Skeletal muscle satellite cell (primary cell): ENCODE data around the gene SLC43A1.
"Not testable (repeated sequence)": the region's sequence is repeated elsewhere in the genome, so short reads cannot be mapped to it uniquely, and the experiment has no call there.

Experiments used
- H3K27me3 ChIP-seq: 2 replicates; pipeline ENCODE4 v1.7.0; 2013; ENCODE audit warnings: low read length; ENCODE audit not compliant: control insufficient read depth, insufficient read depth
- H3K36me3 ChIP-seq: 2 replicates; pipeline ENCODE4 v1.7.0; 2013; ENCODE audit warnings: mild to moderate bottlenecking, control low read depth, low read length; ENCODE audit not compliant: insufficient read depth
- H3K4me1 ChIP-seq: 2 replicates; pipeline ENCODE4 v1.7.0; 2013; ENCODE audit warnings: low read length; ENCODE audit not compliant: control insufficient read depth, insufficient read depth
- H3K4me2 ChIP-seq: 2 replicates; pipeline ENCODE4 v1.7.0; 2013; ENCODE audit warnings: mild to moderate bottlenecking, low read length
- H3K4me3 ChIP-seq: 2 replicates; pipeline ENCODE4 v1.7.0; 2013; ENCODE audit warnings: low read length
- H3K9ac ChIP-seq: 2 replicates; pipeline ENCODE4 v1.7.0; 2013; ENCODE audit warnings: mild to moderate bottlenecking, low read depth, low read length, moderate library complexity
- H3K9me3 ChIP-seq: replicated peaks from 2 replicates; pipeline ENCODE4 v1.7.0; 2013; ENCODE audit warnings: mild to moderate bottlenecking, control low read depth, low read length

The SLC43A1 gene

DNA sequence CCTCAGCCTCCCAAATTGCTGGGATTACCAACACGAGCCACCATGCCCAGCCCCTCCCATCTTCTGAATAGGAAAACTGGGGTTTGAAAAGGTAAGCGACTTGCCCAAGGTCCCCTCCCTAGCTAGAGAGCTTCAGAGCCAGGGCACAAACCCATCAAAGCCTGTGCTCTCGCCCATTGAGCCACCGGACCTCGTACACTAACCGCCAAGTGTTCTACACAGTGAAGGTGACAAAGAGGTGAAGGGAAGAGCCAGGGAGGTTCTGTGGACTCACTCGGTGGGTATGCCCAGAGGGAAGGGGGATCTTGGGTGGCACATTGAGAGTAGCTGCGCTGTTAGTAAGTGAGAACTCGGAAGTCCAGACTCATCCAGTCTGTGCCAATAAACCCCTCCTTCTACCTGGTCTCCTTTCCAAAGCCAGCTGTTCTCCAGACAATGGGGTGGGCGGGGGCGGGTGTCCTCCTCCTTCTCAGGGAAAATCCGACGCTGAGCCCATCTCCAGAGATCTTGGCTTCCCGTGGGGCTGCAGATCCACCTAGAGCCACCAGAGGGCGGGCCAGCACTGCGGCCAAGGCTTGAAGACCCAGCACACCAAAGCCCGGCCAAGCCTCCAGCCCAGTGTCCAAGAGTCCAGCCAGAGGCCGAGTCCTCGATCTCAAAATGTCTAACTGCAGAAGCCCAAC, 58.4 kb downstream of the SLC43A1 start:
- Histone ChIP-seq H3K4me1 (peaks cover 24% of the 10 kb centered on the region), H3K9ac (no peak overlapping the region), H3K27me3 (peaks cover 56% of the 10 kb centered on the region)

DNA sequence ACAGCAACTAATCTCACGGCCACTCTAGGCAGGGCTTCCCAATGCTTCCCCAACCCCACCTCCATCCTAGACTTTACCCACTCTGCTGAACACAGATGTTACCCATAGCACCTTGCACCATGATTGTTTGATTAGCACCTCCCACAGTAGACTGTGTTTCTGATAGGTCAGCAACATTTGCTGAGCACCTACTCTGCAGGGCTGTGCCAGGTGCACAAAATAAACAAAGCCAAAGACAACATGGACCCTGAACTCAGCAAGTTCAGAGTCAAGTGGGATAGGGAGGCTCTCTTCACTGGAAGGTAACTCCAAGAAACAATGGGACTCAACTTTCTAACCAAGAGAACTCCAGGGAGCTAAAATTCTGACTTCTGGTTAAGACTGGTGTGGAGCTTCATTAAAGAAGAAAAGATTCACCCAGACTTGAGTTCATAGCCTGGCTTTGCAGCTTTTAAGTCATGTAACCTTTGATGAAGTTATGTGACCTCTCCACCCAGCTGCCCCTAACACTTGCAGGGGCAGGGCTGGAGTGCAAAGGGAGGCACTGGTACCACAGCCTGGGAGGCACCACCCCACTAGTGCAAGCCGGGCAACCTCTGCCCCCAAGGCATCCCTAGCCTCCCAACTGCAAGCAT, 61.8 kb downstream of the SLC43A1 start:
- no peaks in the 10 kb centered on the region for H3K9me3 ChIP-seq
- H3K4me1 ChIP-seq: peaks cover 11% of the 10 kb centered on the region
- peaks cover 57% of the 10 kb centered on the region for H3K27me3 ChIP-seq
- H3K36me3 ChIP-seq: no peaks in the 10 kb centered on the region
- no peak overlapping the region for H3K9ac ChIP-seq
- H3K4me3 ChIP-seq: no peak overlapping the region
- no peak overlapping the region for H3K4me2 ChIP-seq

More for the DNA sequence above, 58.4 kb downstream of the SLC43A1 start:
- H3K4me2 ChIP-seq: peak overlapping the region; percentile 63
- no peaks in the 10 kb centered on the region for H3K9me3 ChIP-seq
- no peak overlapping the region for H3K4me3 ChIP-seq
- no peaks in the 10 kb centered on the region for H3K36me3 ChIP-seq

DNA sequence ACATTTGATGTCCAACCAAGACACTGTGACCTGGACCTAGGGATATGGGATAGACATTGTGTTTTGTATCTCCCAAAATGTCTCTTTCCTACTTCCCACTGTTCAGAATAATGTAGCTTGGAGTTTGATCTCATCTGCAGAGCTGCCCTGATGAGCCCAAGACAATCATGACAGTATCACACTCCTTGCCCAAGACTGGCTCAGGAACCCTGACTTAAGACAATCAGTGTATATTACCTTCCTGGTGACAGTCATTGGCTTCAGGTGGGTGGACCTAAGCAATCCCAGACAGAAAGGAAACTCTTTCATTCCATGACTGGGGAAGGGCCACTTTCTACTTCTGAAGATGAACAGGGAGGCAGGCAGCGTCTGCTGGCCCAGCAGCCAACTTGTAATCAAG, 69.4 kb downstream of the SLC43A1 start:
- Histone ChIP-seq H3K4me1 (peaks cover 7% of the 10 kb centered on the region), H3K9ac (no peak overlapping the region), H3K4me2 (no peak overlapping the region), H3K36me3 (no peaks in the 10 kb centered on the region), H3K4me3 (no peak overlapping the region), H3K27me3 (peaks cover 24% of the 10 kb centered on the region), H3K9me3 (no peaks in the 10 kb centered on the region)

DNA sequence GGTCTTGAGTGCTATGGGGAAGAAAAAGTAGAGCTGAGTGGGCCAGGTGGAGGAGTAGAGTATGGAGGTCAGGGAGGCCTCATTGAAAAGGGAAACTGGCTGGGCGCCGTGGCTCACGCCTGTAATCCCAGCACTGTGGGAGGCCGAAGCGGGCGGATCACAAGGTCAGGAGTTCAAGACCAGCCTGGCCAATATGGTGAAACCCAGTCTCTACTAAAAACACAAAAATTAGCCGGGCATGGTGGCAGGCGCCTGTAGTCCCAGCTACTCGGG, 70.4 kb downstream of the SLC43A1 start:
- not testable (repeated sequence) for H3K36me3 ChIP-seq, H3K4me3 ChIP-seq, H3K4me1 ChIP-seq, H3K9me3 ChIP-seq, H3K4me2 ChIP-seq, H3K9ac ChIP-seq
- peaks cover 16% of the 10 kb centered on the region for H3K27me3 ChIP-seq

DNA sequence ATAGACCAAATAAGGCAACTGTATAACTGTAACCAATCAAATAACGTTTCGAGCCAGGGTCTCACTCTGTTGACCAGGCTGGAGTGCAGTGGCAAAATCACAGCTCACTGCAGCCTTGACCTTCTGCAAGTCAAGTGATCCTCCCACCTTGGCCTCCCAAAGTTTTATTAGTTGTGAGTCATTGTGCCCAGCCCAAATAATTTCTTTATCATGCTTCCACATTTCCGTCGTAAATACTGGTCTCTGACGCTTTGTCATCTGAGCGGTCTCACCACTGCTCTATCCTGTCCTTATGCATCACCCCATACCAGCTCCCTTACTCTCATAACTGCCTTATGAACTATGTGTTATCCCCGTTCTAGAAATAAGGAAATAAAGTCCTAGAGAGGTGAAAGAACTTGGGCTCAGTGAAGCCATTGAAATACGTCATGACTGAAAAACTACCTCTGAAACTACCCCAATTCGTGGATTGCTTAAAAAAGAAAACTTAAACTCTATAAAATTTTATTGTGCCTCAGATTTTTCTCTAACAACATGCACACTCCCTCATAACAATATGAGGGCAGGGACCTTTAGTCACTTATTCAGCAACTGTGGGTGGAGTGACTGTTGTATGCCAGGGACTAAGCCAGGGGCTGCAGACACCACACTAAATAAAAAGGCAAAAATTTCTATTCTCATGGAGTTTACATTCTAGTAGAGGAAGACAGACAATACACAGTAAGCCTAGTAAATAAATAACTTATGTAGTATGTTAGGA, 71.0 kb downstream of the SLC43A1 start:
- Histone ChIP-seq H3K4me3 (no peak overlapping the region), H3K4me2 (no peak overlapping the region), H3K36me3 (no peaks in the 10 kb centered on the region), H3K4me1 (peaks cover 7% of the 10 kb centered on the region), H3K9ac (no peak overlapping the region), H3K9me3 (no peaks in the 10 kb centered on the region), H3K27me3 (peaks cover 11% of the 10 kb centered on the region)

DNA sequence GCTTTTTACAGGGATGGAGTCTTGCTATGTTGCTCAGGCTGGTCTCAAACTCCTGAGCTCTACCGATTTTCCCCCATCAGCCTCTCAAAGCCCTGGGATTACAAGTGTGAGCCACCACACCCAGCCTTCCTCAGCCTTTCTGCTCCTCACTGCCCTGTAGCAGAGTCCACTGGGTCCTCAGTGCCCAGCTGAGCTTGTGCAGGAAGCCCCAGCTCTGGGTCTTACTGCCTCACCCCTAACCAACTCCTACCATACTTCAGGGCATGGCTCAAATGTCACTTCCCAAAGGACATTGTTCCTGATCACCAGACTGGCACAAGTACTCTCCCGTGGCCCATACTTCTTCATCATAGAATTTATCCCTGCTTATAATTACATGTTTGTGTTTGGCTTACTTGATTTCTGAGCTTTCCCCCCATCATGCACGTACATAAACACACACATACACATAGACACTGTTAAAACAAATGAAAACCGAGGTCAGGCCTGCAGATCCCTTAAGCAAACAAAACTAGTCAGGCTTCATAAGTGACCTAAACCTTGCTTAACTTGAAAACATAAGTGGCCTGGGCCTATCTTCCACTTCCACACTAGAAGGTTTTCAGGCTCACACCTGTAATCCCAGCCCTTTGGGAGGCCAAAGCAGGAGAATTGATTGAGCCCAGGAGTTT, 74.6 kb downstream of the SLC43A1 start:
- H3K36me3 ChIP-seq: no peaks in the 10 kb centered on the region
- H3K4me2 ChIP-seq: no peak overlapping the region

DNA sequence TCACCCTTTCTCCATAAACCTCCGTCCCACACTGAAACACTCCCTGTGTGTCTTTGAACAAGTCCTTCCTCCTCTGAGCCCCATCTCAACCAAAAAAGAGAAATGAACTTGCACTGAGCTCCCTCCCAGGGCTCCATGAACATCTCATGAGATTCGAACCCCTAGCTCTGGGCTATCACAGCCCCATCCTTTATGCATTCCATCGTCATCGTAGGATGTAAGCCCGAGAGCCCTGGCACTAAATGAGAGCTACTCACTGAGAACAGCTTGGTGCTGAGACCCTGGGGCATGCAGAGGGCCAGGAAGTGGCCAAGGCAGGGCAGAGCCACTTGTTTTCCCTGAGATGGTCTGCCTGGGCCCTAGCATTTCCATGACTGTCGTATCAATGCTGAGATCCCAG, 75.7 kb downstream of the SLC43A1 start:
- H3K9me3 ChIP-seq: no peaks in the 10 kb centered on the region
- H3K4me3 ChIP-seq: no peak overlapping the region
- H3K4me1 ChIP-seq: peaks cover 12% of the 10 kb centered on the region
- H3K4me2 ChIP-seq: no peak overlapping the region
- no peak overlapping the region for H3K9ac ChIP-seq
- no peaks in the 10 kb centered on the region for H3K36me3 ChIP-seq
- peaks cover 9% of the 10 kb centered on the region for H3K27me3 ChIP-seq

More for the DNA sequence above, 74.6 kb downstream of the SLC43A1 start:
- no peak overlapping the region for H3K9ac ChIP-seq
- H3K4me1 ChIP-seq: peaks cover 7% of the 10 kb centered on the region
- peaks cover 13% of the 10 kb centered on the region for H3K27me3 ChIP-seq
- H3K9me3 ChIP-seq: no peaks in the 10 kb centered on the region
- H3K4me3 ChIP-seq: no peak overlapping the region

DNA sequence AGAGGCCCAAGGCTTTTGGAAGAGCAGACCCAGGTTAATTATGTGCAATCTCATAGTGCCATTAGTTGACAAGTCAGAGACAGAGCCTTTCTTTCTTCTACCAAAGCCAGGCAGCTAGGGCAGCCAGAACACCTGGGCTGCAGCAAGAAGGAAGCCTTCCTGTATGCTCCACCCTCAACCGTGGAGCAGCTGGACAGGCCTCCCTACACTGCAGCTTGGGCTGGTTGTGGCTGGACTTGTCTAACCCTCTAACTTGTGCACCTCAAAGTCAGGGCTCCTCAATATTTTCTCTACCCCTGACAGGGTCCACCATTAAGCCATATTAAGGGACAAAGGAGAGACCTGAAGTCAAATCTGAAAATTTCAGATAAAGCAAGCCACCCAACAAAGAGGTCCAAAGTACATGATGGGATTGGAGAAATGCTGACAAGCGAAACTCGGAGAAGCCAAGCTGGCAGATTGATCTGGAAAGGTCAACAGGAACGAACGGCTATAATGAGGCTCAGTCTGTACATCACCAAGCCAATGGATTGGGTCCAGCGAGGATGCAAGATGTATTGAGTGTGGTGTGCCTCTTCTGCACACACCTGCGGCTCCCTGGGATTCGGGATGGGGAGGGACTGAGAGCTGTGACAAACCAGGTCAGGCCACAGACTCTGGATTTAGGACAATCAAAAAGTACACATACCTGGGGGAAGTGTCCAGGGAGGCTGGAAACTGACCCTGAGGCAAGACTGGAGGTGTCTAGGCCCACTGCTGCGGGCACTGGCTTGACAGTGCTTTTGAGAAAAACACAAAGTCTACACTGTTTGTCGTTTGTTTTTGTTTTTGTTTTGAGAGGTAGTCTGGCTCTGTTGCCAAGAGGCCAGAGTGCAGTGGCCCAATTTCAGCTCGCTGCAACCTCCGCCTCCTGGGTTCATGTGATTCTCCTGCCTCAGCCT, 76.9 kb downstream of the SLC43A1 start:
- Histone ChIP-seq H3K4me1 (peaks cover 13% of the 10 kb centered on the region), H3K4me2 (no peak overlapping the region), H3K4me3 (no peak overlapping the region), H3K9ac (no peak overlapping the region), H3K27me3 (peaks cover 9% of the 10 kb centered on the region), H3K36me3 (no peaks in the 10 kb centered on the region), H3K9me3 (no peaks in the 10 kb centered on the region)

DNA sequence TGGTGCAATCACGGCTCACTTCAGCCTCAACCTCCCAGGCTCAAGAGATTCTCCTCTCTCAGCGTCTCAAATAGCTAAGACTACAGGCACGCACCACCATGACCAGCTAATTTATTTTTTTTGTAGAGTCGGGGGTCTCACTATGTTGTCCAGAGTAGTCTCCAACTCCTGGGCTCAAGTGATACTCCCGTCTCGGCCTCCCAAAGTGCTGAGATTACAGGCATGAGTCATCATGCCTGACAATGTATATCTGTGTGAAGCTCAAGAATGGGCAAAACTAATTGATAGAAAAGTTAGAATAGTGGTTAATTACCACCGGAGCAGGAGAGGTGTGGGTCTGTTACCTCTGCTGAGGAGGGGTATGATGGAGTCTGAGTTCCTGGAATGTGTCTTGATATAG, 79.5 kb downstream of the SLC43A1 start:
- no peaks in the 10 kb centered on the region for H3K9me3 ChIP-seq
- no peaks in the 10 kb centered on the region for H3K36me3 ChIP-seq
- H3K4me3 ChIP-seq: no peak overlapping the region
- H3K27me3 ChIP-seq: peaks cover 9% of the 10 kb centered on the region
- H3K4me1 ChIP-seq: peaks cover 22% of the 10 kb centered on the region
- no peak overlapping the region for H3K4me2 ChIP-seq
- no peak overlapping the region for H3K9ac ChIP-seq

DNA sequence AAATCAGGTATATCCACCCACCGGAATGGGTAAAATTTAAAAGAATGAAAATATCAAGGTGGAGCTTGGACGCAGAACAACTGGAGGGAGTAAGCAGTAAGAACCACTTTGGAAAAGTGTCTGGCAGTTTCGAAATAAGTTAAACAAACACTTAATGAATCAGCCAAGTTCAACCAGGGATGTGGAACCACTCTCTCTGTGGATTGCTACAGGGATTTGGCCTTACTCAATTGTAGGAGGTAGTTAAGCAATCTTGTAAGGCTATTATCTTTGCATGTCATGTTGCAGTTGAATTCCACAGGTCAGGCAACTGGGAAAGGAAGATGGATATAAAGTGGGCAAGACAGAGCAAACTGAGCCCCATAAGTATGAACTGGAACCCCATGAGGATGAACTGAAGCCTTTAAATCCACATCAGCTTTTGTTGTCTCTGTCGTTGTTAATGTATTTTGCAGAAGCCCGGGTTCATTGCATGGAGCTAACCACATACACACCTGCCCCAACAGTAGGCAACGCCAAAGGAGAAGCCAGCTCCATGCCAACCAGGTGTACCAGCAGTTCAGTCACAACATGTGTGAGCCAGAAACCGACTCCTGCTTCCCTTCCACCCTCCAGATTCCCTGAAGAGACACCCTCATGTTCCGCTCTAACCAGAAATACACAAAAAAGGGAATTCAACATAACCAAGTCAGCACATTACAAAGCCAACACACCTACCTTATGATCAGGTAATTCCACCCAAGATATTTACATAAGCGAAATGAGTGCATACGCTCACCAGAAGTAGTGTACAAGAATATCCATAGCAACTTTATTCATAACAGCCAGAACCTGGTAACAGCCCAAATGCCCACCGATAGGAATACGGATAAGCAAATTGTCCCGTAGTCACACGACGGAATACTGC, 80.6 kb downstream of the SLC43A1 start:
- peak overlapping the region; percentile 29 for H3K4me2 ChIP-seq
- H3K9ac ChIP-seq: no peak overlapping the region
- H3K4me1 ChIP-seq: peaks cover 22% of the 10 kb centered on the region
- peaks cover 9% of the 10 kb centered on the region for H3K27me3 ChIP-seq
- H3K36me3 ChIP-seq: no peaks in the 10 kb centered on the region
- H3K4me3 ChIP-seq: no peak overlapping the region
- no peaks in the 10 kb centered on the region for H3K9me3 ChIP-seq
